Posterior vena cava (tissue), 2 donors: ENCODE measurements around the gene INAVA. TPM values are rescaled to one million over a fixed set of nuclear protein-coding genes. Genes with fewer than 3 reads are reported as not detected.

Experiments used
- DNase-seq: peaks from one replicate; pipeline ENCODE4 v3.0.0-alpha.2; 2020; ENCODE audit warnings: low spot score
- intact Hi-C, 2 donors: fragments of 100-400 bp; cut with DNase I; formaldehyde crosslinking; loops; one replicate each; pipeline versions ENCODE4 v1.14.1 to v1.14.2; 2022 to 2023
- total RNA-seq, 2 donors: library from RNA; stranded (reverse); fragmentation: NEBNext Ultra II Directional; extraction: Animal tissue kit (Norgen Biotek cat#: 25700); gene quantifications; one replicate each; pipeline ENCODE4 v1.2.1, GENCODE V29; 2021
- donor health status: DM: yes; HTN: yes; CAD: no.
- donor health status: DM: yes; HTN: yes; CAD: no.

Gene INAVA
- total RNA-seq, 2 donors from 2014 or later, result 0.29 to 0.51 TPM

DNA sequence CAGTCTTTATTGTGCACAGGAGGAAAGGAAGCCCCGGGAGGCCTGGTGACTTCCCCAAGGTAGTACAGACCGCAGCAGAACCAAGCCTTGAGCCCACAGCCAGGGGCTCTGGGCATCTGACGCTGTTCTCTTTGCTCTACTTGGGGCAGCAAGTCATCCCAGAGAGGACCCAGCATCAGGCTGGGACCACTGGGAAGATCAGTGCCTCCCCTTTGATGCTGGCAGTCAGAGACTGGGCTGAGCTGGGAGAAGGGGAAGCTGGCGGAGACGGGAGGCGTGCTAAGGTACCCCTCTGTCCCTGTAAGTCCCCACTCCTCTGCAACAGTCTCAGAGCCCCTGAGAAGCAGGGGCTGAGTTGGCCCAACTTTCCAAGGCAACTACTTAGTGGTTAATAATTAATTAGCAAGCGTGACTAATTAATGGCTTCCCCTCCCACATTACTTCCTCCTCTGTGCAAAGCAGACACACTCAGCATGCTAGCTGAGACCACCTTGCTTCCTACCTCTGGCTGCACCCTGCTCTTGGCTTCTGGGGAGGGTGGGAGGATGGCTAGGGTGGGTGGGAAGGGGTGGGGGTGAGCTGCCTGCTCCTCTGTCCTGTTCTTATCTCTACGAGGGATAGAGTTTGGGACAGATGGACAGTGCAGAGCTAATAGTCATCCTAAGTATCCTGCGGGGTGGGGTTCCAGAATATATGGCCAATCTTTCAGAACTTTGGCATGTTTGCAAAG, 1.3 kb downstream of the INAVA start:
- DNase-seq, result no peak
- intact Hi-C loops, result no loop called here

GRCh38 chr1:200896531-200897196, 2.0 kb downstream of the INAVA start:
- intact Hi-C loops, result no loop called here
- peak; percentile 20 for DNase-seq

GRCh38 chr1:200897259-200897658, 2.6 kb downstream of the INAVA start:
- DNase-seq, result no peak
- intact Hi-C loops, result no loop called here

DNA sequence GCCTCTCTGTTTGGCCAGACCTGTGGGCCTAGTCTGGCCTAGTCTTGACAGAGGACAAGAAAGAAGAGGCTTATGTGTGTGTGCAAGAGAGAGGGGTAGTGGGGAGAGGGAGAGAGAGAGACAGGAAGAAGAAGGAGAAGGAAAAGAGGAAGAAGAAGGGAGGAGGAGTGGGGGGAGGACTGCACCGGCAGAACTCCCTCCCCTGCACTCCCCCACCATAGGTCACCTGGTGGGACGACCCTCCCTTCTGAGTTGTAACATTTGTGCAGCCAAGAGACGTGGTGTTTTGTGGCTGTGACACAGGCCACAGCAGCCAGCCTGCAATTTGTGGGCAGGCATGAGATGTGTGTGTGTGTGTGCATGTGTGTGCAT, 4.3 kb downstream of the INAVA start:
- intact Hi-C loops, result no loop called here
- no peak for DNase-seq

DNA sequence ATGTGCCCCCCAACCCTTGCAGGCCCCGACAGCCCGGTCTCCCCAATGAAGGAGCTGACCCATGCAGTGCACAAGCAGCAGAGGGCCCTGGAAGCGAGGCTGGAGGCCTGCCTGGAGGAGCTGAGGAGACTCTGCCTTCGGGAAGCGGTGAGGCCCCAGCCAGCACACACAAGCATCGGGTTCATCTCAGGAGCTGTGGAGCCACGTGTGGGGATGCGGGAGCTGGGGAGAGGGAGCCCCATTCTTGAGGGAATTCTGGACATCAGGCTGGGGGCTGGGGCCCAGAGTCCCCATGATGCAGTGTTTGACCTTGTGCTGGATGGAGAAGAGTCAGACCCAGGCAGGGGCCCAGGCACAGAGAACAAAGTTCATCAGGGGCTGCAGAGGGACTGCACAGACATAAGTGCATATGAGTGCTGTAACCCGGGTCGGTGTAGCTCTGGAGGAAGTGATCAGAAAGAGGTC, 4.8 kb downstream of the INAVA start:
- intact Hi-C loops, result no loop called here
- DNase-seq, result peak; percentile 78

DNA sequence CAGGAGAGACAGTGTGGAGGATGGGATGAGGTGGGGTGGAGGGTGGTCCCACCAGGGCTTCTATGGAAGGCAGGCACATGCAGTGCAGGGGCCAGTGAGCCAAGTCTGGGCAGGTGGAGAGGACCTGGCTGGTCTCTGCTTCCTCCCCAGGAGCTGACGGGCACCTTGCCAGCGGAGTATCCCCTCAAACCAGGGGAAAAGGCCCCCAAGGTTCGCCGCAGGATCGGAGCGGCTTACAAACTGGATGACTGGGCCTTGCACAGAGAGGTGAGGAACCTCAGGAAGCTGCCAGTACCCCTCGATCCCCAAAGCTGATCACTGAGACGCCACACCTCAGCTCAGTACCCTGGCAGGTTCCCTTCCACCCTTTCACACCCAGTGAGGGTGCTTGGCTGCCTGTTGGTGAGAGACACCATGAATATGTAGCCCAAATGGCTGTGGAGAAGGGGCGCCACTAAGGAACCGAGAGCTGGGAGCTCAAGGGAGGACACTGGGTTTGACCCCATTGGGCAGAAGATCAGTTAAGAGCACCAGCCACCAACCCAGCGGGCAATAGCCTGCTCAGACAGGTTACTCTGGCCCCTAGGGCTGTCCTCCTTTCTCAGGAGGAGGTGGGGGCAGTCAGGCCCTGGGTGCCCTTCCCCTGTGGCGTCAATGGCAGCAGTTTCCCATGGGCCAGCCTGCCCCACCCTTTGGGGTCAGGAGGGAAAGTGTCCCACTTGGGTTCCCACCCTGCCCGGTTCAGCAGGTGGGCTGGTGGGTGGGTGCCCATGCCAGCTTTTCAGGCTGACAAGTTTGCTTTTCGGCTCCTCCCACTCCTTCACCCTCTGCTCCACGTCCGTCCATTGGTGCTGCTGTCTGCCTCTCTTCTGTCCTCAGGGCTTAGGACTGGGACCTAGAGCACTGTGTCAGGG, 5.5 kb downstream of the INAVA start:
- no peak for DNase-seq
- intact Hi-C loops, result no loop called here

DNA sequence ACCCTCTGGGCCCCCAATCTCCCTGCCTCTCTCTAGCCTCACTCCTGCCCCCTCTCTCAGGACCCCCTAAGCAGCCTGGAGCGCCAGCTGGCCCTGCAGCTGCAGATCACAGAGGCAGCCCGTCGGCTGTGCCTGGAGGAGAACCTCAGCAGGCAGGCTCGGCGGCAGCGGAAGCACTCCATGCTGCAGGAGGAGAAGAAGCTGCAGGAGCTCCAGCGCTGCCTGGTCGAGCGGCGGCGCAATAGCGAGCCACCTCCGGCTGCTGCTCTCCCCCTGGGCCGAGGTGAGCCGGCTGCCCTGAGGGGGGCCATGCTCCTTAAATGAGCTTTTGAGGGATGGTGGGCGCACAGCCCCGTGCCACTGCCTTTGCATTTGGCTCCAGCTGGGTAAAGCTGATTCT, 6.2 kb downstream of the INAVA start:
- intact Hi-C loops, result no loop called here
- peak; percentile 59 for DNase-seq

DNA sequence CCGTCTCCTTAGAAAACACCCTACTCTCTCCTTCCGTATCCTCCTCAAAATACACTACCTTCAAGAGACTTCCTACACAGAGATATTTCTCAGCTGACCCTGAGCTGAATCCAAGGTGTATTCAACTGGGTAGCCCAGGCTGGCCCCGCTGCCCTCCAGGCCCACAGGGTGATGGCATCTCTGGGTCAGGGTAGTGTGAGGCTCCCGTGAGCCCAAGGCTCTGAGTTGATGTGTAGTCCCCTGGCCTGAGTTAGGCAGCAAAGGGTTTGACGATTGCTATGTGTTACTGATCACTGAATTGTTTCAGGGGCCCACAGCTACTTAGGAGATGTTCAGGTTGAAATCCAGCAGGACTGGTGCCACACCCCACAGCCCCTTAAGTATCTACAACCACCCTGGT, 6.7 kb downstream of the INAVA start:
- DNase-seq, result peak; percentile 74
- intact Hi-C loops, result no loop called here

DNA sequence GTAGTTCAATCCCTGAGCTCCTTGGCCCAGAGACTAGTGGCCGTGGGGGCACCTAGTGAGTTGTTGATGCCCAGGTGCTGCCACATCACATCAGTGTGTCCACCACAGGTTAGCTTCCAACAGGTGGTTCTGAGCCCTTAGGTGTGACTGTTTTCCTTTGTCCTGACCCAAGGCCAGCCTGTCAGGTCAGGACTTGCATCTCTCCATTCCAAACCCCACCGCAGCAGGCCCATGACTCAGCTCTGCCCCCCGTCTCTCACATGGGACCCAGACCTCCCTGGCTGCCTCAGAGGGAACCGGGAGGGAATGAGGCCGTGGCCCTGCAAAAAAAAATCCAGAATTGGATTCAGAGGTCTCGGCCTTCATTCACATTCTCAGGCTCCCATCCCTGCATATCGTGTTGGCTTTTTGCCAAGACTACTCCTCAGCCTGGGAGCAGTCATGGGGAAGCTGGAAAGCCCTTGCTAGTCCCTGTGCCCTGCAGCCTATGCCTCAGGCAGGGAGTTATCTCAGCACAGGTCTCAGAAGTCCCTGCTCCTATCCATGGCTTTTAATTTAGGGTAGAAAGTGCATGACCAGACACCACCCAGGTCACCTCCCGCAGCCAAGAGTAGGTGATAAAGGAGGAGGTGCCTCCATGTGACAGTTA, 7.2 kb downstream of the INAVA start:
- DNase-seq, result peak; percentile 60
- intact Hi-C loops, result no loop called here

- intact Hi-C loops, result no loop called here
Measured at GRCh38 chr1:200903793-200904192, 9.1 kb downstream of the INAVA start.

GRCh38 chr1:200904772-200905171, 10.1 kb downstream of the INAVA start:
- no peak for DNase-seq
- intact Hi-C loops, result no loop called here

More at GRCh38 chr1:200903793-200904192, 9.1 kb downstream of the INAVA start:
- peak; percentile 40 for DNase-seq

DNA sequence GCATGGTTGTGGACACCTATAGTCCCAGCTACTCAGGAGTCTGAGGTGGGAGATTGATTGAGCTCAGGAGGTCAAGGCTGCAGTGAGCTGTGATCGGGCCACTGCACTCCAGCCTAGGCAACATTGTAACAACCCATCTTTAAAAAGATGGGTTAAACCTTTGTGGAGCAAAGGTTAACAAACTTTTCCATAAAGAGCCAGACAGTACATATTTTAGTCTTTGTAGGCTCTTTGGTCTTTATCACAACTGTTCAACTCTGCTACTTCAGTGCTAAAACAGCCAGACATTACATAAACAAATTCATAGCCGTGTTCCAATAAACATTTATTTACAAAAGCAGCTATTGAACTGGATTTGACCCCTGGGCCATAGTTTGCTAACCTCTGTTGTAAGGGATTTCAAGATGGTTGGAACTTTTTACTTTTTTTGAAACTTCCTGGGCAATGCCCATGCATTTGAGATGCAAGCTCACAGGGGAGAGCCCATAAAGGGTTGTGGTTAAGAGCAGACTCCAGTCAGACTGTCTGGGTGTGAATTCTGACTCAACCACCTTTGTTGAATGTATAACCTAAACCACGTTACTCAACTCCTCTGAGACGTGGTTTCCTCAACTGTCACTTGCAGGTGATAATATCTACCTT, 10.8 kb downstream of the INAVA start:
- peak; percentile 26 for DNase-seq
- intact Hi-C loops, result no loop called here

- DNase-seq, result no peak
- intact Hi-C loops, result no loop called here
Measured at GRCh38 chr1:200906491-200906890, 11.8 kb downstream of the INAVA start.

DNA sequence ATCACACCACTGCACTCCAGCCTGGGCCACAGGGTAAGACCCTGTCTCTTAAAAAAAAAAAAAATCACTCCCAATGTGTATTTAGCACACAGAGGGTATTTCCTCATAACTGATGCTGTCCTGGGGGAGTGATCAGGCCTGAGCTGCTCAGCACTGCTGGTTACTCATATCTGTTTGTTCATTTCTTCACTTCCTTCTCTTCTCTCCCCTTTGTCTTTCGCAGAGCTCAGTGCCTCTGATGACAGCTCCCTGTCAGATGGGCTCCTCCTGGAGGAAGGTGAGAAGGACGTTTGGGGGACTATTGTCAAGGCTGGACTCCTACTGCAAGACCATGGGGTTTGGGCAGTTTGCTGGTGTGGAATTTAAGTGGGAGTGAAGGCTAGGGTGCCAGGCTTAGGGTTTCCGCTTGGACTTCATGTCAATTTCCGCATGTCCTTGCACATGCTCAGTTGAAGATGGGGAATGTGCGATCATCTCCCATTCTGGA, 13.0 kb downstream of the INAVA start:
- DNase-seq, result peak; percentile 38
- intact Hi-C loops, result no loop called here

GRCh38 chr1:200908191-200908868, 13.6 kb downstream of the INAVA start:
- DNase-seq, result peak; percentile 58
- intact Hi-C loops, result no loop called here

- intact Hi-C loops, result no loop called here
- DNase-seq, result peak; percentile 57
Measured at GRCh38 chr1:200909071-200909470, 14.4 kb downstream of the INAVA start.

DNA sequence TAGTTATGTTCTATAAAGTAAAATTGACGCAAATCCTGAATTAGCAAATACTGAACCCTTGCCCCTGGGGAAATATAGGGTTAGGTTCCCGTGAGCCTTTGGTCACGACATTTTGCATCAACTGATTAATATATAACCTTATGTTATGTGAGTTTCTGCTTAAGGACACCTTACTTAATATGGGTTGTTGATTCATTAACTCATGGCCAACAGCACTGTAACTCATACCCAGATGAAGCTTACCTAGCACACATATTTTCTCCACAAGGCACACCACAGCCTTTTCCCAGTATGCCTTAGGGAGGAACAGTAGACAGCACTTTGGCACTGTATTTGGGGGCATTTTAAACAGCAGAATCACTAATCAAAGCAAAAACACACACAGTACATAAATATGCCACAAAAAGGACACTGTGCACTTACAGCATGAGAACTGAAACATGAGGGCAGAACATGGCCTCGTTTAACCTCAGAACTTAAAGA, 15.1 kb downstream of the INAVA start:
- intact Hi-C loops, result no loop called here
- DNase-seq, result no peak

DNA sequence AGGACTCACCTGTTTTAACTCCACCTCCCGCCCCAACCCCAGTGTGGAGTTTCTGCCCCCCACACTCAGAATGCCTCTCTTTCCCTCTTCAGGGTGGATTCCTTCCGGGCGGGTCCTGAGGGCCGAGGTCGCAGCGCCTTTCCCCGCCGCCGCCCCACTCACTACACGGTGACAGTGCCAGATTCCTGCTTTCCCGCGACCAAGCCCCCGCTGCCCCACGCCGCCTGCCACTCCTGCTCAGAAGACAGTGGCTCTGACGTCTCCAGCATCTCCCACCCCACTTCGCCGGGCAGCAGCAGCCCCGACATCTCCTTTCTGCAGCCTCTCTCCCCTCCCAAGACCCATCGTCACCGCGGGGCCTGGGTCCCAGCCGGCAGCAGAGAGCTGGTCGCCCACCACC, 16.7 kb downstream of the INAVA start:
- DNase-seq, result peak; percentile 71
- intact Hi-C loops, result no loop called here
